DOHH2 (cell line): ENCODE results near the gene ADCY5.

Experiments used
- H3F3A ChIP-seq: fragments of 200-600 bp; sonication (generic), shearing (Covaris generic); 2 replicates; pipeline ENCODE4 v1.6.0; 2016; ENCODE audit warnings: antibody characterized with exemption, mild to moderate bottlenecking; ENCODE audit not compliant: control insufficient read depth, insufficient read depth
- H3K27ac ChIP-seq: fragments of 200-600 bp; sonication (generic); 2 replicates; pipeline ENCODE4 v1.5.1; 2014; ENCODE audit warnings: low read depth, mild to moderate bottlenecking, low read length, moderate library complexity
- H3K27me3 ChIP-seq: fragments of 200-600 bp; sonication (generic); 2 replicates; pipeline ENCODE4 v1.6.1; 2014; ENCODE audit warnings: mild to moderate bottlenecking, low read length, mixed read lengths; ENCODE audit not compliant: control insufficient read depth
- H3K36me3 ChIP-seq: fragments of 200-600 bp; sonication (generic); 2 replicates; pipeline ENCODE4 v1.6.1; 2014; ENCODE audit warnings: mild to moderate bottlenecking, low read length, moderate library complexity, mixed read lengths; ENCODE audit not compliant: control insufficient read depth
- H3K4me1 ChIP-seq: fragments of 200-600 bp; sonication (generic); 2 replicates; pipeline ENCODE4 v1.6.1; 2014; ENCODE audit warnings: mild to moderate bottlenecking, low read length, mixed read lengths; ENCODE audit not compliant: control insufficient read depth
- H3K4me2 ChIP-seq: fragments of 200-600 bp; sonication (generic); 2 replicates; pipeline ENCODE4 v1.6.0; 2014; ENCODE audit warnings: mild to moderate bottlenecking, low read length, moderate library complexity
- H3K4me3 ChIP-seq: fragments of 200-600 bp; sonication (generic); 2 replicates; pipeline ENCODE4 v1.5.1; 2014; ENCODE audit warnings: mild to moderate bottlenecking, low read length, mixed read lengths
- H3K79me2 ChIP-seq: fragments of 200-600 bp; sonication (generic); 2 replicates; pipeline ENCODE4 v1.6.1; 2014; ENCODE audit warnings: mild to moderate bottlenecking, low read length, mixed read lengths; ENCODE audit not compliant: control insufficient read depth
- H3K9me2 ChIP-seq: fragments of 200-600 bp; sonication (generic); replicated peaks from 2 replicates; pipeline ENCODE4 v1.6.1; 2014; ENCODE audit warnings: mild to moderate bottlenecking, low read length, mixed read lengths; ENCODE audit not compliant: control insufficient read depth
- H3K9me3 ChIP-seq: fragments of 200-600 bp; sonication (generic); 2 replicates; pipeline ENCODE4 v1.6.1; 2014; ENCODE audit warnings: antibody characterized with exemption, low read length, mixed read lengths; ENCODE audit not compliant: control insufficient read depth, insufficient read depth
- H4K20me1 ChIP-seq: fragments of 200-600 bp; sonication (generic); 2 replicates; pipeline ENCODE4 v1.6.0; 2014; ENCODE audit warnings: low read depth, mild to moderate bottlenecking, antibody characterized with exemption, low read length, moderate library complexity; ENCODE audit not compliant: control insufficient read depth, insufficient read depth
- CTCF ChIP-seq: fragments of 200-600 bp; sonication (generic); IDR thresholded peaks from one replicate; pipeline ENCODE4 v1.5.1; 2014; ENCODE audit warnings: antibody characterized with exemption, mild to moderate bottlenecking, low read depth, low read length; ENCODE audit not compliant: poor library complexity, severe bottlenecking
- EZH2phosphoT487 ChIP-seq: fragments of 200-600 bp; sonication (generic); IDR thresholded peaks from 2 replicates; pipeline ENCODE4 v1.6.1; 2017; ENCODE audit warnings: borderline replicate concordance, mild to moderate bottlenecking, antibody characterized with exemption, low read length, moderate library complexity, mixed read lengths

The ADCY5 gene

GRCh38 chr3:123322866-123323265, 126.0 kb downstream of the ADCY5 start:
- Histone ChIP-seq H3K9me2 (no peaks in the 10 kb centered on the region), H3K36me3 (no peaks in the 10 kb centered on the region), H3K79me2 (no peaks in the 10 kb centered on the region), H3K4me2 (no peak overlapping the region), H3K27me3 (0 out of 2 replicates have a peak, but pooled peaks cover 8% of the 10 kb centered on the region), H3K9me3 (no peaks in the 10 kb centered on the region), H3K4me1 (no peaks in the 10 kb centered on the region), H3F3A (no peaks in the 10 kb centered on the region), H3K4me3 (no peak overlapping the region), H3K27ac (no peak overlapping the region), H4K20me1 (no peaks in the 10 kb centered on the region)
- TF ChIP-seq CTCF (no peak), EZH2phosphoT487 (no peak)

GRCh38 chr3:123321806-123322205, 127.1 kb downstream of the ADCY5 start:
- Histone ChIP-seq H3K79me2 (no peaks in the 10 kb centered on the region), H3F3A (no peaks in the 10 kb centered on the region), H3K4me2 (no peak overlapping the region), H3K9me3 (no peaks in the 10 kb centered on the region), H3K4me3 (no peak overlapping the region), H3K4me1 (no peaks in the 10 kb centered on the region), H3K27ac (no peak overlapping the region), H3K9me2 (no peaks in the 10 kb centered on the region), H3K36me3 (no peaks in the 10 kb centered on the region), H3K27me3 (0 out of 2 replicates have a peak, but pooled peaks cover 8% of the 10 kb centered on the region), H4K20me1 (no peaks in the 10 kb centered on the region)
- TF ChIP-seq CTCF (no peak), EZH2phosphoT487 (no peak)

- no peak overlapping the region for H3K4me3 ChIP-seq
- no peaks in the 10 kb centered on the region for H3F3A ChIP-seq
- TF ChIP-seq EZH2phosphoT487, result no peak
- TF ChIP-seq CTCF, result no peak
- H3K36me3 ChIP-seq, result no peaks in the 10 kb centered on the region
- H3K4me1 ChIP-seq, result no peaks in the 10 kb centered on the region
- no peak overlapping the region for H3K4me2 ChIP-seq
- H3K9me2 ChIP-seq, result no peaks in the 10 kb centered on the region
- H4K20me1 ChIP-seq, result no peaks in the 10 kb centered on the region
- H3K27ac ChIP-seq, result no peak overlapping the region
- H3K79me2 ChIP-seq, result no peaks in the 10 kb centered on the region
- 0 out of 2 replicates have a peak, but pooled peaks cover 8% of the 10 kb centered on the region for H3K27me3 ChIP-seq
- no peaks in the 10 kb centered on the region for H3K9me3 ChIP-seq
Measured at GRCh38 chr3:123320221-123320620, 128.7 kb downstream of the ADCY5 start.
